IPS-18c (cell line): ENCODE data around the gene RPLP2.

Source experiments
- H3K4me3 ChIP-seq: 2 replicates; pipeline ENCODE4 v1.7.0; 2013; ENCODE audit warnings: low read depth, mild to moderate bottlenecking, low read length, moderate library complexity; ENCODE audit not compliant: insufficient read depth
- H3K9me3 ChIP-seq: one replicate; pipeline ENCODE4 v1.6.1; 2013; ENCODE audit warnings: mild to moderate bottlenecking, low read length, moderate library complexity; ENCODE audit not compliant: control insufficient read depth, insufficient read depth

RPLP2 gene

GRCh38 chr11:860234-861104 lies 50.7 kb downstream of the RPLP2 start:
- H3K9me3 ChIP-seq: no peaks in the 10 kb centered on the region
- no peak overlapping the region for H3K4me3 ChIP-seq

GRCh38 chr11:861105-861479 lies 51.3 kb downstream of the RPLP2 start:
- H3K4me3 ChIP-seq: no peak overlapping the region

GRCh38 chr11:862081-862661 lies 52.4 kb downstream of the RPLP2 start:
- Histone ChIP-seq H3K4me3 (peak overlapping the region; percentile 47), H3K9me3 (no peaks in the 10 kb centered on the region)

More at GRCh38 chr11:861105-861479, 51.3 kb downstream of the RPLP2 start:
- no peaks in the 10 kb centered on the region for H3K9me3 ChIP-seq
